CD4-positive, alpha-beta memory T cell (primary cell): ENCODE data around the gene DYRK2. TPM values are rescaled to one million over a fixed set of nuclear protein-coding genes. Genes with fewer than 3 reads are reported as not detected.
A peak's percentile ranks its signal among the peaks of the same experiment; 100 is the strongest.

ENCODE experiments used
- CTCF ChIA-PET: fragments of 350-600 bp; sonication (Branson Sonifier 250); formaldehyde crosslinking; loops from one replicate; lab custom pipeline; 2021; ENCODE audit warnings: inconsistent platforms; ENCODE audit not compliant: partially characterized antibody; lab: Charles Lee
- POLR2A ChIA-PET: fragments of 350-600 bp; sonication (Branson Sonifier 250); formaldehyde crosslinking; loops from one replicate; lab custom pipeline; 2021; ENCODE audit not compliant: partially characterized antibody; lab: Charles Lee
- DNase-seq, 5 donors: peaks; one replicate each; pipeline versions ENCODE4 v3.0.0 to v3.0.0-alpha.2; 2020 to 2022; ENCODE audit warnings: mixed read lengths in 1 of 5
- H3K27ac ChIP-seq: one replicate; pipeline ENCODE4 v1.7.0; 2013; ENCODE audit warnings: low read depth, low read length
- H3K27me3 ChIP-seq: 2 replicates; pipeline ENCODE4 v1.7.0; 2013; ENCODE audit warnings: mild to moderate bottlenecking, low read length, moderate library complexity; ENCODE audit not compliant: insufficient read depth
- H3K36me3 ChIP-seq: 2 replicates; pipeline ENCODE4 v1.7.0; 2013; ENCODE audit warnings: mild to moderate bottlenecking, low read length, moderate library complexity; ENCODE audit not compliant: insufficient read depth
- H3K4me1 ChIP-seq: 2 replicates; pipeline ENCODE4 v1.7.0; 2013; ENCODE audit warnings: mild to moderate bottlenecking, low read length, moderate library complexity; ENCODE audit not compliant: insufficient read depth
- H3K4me3 ChIP-seq, 2 donors: one replicate each; pipeline ENCODE4 v1.7.0; 2013; ENCODE audit warnings: low read length in 2 of 2, mild to moderate bottlenecking in 1 of 2
- H3K9me3 ChIP-seq, 2 donors: one replicate each; pipeline ENCODE4 v1.7.0; 2013; ENCODE audit warnings: low read length in 2 of 2, control low read depth in 1 of 2; ENCODE audit not compliant: control insufficient read depth in 1 of 2
- H3K27ac Mint-ChIP-seq, 7 donors: one replicate each; pipeline ENCODE4 v1.8.0; 2020 to 2021; ENCODE audit warnings: mixed read lengths in 7 of 7, mild to moderate bottlenecking in 6 of 7, inconsistent platforms in 3 of 7, moderate library complexity in 3 of 7
- H3K27me3 Mint-ChIP-seq, 2 donors: one replicate each; pipeline ENCODE4 v1.8.0; 2020 to 2021; ENCODE audit warnings: mixed read lengths in 2 of 2
- H3K36me3 Mint-ChIP-seq, 2 donors: one replicate each; pipeline ENCODE4 v1.8.0; 2020 to 2021; ENCODE audit warnings: mixed read lengths in 2 of 2, inconsistent platforms in 1 of 2, mild to moderate bottlenecking in 1 of 2
- H3K4me1 Mint-ChIP-seq, 4 donors: one replicate each; pipeline ENCODE4 v1.8.0; 2020 to 2021; ENCODE audit warnings: mixed read lengths in 4 of 4, mild to moderate bottlenecking in 1 of 4
- H3K4me3 Mint-ChIP-seq, 8 donors: one replicate each; pipeline ENCODE4 v1.8.0; 2020 to 2021; ENCODE audit warnings: mixed read lengths in 8 of 8, mild to moderate bottlenecking in 7 of 8, moderate library complexity in 6 of 8, inconsistent platforms in 3 of 8
- H3K9me3 Mint-ChIP-seq, 8 donors: one replicate each; pipeline ENCODE4 v1.8.0; 2020 to 2021; ENCODE audit warnings: mixed read lengths in 8 of 8, mild to moderate bottlenecking in 5 of 8, inconsistent platforms in 3 of 8, moderate library complexity in 1 of 8
- intact Hi-C: fragments of 100-400 bp; cut with micrococcal nuclease; formaldehyde crosslinking; loops from one replicate; pipeline ENCODE4 v1.15.1; 2023
- polyA plus RNA-seq, 2 donors: library from polyadenylated mRNA; unstranded; fragments of 300-500 nt; fragmentation: Illumina TruSeq; gene quantifications; one replicate each; pipeline ENCODE4 v1.2.3, GENCODE V29; 2021
- total RNA-seq, 2 experiments: library from RNA; stranded (reverse); gene quantifications; one replicate each; pipeline ENCODE4 v1.2.3, GENCODE V29; 2021

The DYRK2 gene
- total and polyA plus RNA-seq, 4 experiments from 2014 or later, result 30.8 to 170 (median 123) TPM

DNA sequence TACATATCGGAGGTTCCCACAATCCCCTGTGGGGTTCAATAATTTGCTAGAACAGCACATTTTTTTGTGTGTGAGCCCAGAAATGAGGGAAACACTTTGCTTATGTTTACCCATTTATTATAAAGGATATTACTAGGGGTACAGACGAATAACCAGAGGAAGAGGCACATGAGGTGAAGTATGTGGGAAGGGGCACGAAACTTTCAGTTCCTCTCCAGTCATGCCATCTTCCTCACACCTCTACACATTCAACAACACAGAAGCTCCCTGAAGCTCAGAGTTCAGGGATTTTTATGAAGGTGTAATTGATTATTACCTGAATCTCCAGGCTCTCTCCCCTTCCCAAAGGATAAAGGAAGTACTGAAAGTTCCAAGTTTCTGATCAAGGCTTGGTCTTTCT is 30.2 kb upstream of the DYRK2 start:
- no peak for DNase-seq
- no peak overlapping the region for H3K4me3 ChIP-seq
- intact Hi-C loops, result no loop called here
- no peaks in the 10 kb centered on the region for H3K36me3 Mint-ChIP-seq
- no peak overlapping the region for H3K27ac Mint-ChIP-seq
- peaks cover 0 to 6% (median 5%) of the 10 kb centered on the region in 4 donors for H3K4me1 Mint-ChIP-seq
- no peaks in the 10 kb centered on the region for H3K9me3 ChIP-seq
- no peaks in the 10 kb centered on the region for H3K27me3 Mint-ChIP-seq
- POLR2A ChIA-PET, result interaction anchor here (1.0 to 1.7 kb wide), 3 partner anchors 10 to 13 kb away, joined by 3 to 5 read pairs (median 4); no protein-coding TSS in a partner anchor
- CTCF ChIA-PET, result interaction anchor here (1.3 to 1.8 kb wide), 2 partner anchors 11 to 12 kb away, joined by 3 to 6 read pairs; no protein-coding TSS in a partner anchor
- H3K27me3 ChIP-seq, result no peaks in the 10 kb centered on the region
- H3K4me3 Mint-ChIP-seq, result no peak overlapping the region
- H3K36me3 ChIP-seq, result no peaks in the 10 kb centered on the region
- H3K4me1 ChIP-seq, result no peaks in the 10 kb centered on the region
- no peak overlapping the region for H3K27ac ChIP-seq
- H3K9me3 Mint-ChIP-seq, result peaks cover 0 to 1% (median 0%) of the 10 kb centered on the region in 8 donors

DNA sequence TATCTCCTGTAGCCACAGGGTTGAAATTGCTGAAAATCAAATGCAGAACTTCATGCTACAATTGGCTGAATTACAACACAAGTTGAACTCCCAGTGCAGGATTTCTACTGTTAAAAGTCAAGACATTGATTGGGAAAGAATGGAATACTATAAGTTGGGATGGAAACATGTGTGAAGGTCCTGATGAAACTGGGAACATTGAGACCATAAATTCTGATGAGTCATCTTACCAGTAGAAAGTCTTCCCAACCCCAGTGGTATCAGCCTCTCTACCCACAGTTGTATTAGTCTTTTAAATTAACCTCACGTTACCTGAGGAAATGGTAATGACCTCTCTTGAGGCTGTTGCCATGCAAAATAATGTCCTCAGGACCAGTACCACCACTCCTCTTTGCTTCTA is 27.4 kb upstream of the DYRK2 start:
- H3K4me1 Mint-ChIP-seq, result peaks cover 9 to 13% (median 11%) of the 10 kb centered on the region in 4 donors
- no peaks in the 10 kb centered on the region for H3K36me3 Mint-ChIP-seq
- H3K4me3 ChIP-seq, result no peak overlapping the region
- H3K27me3 Mint-ChIP-seq, result no peaks in the 10 kb centered on the region
- no peak overlapping the region for H3K27ac ChIP-seq
- POLR2A ChIA-PET, result interaction anchor here (0.7 kb wide), 1 partner anchor 19 kb away, joined by 3 read pairs; no protein-coding TSS in a partner anchor
- H3K27ac Mint-ChIP-seq, result no peak overlapping the region
- no peaks in the 10 kb centered on the region for H3K9me3 ChIP-seq
- peaks cover 0 to 4% (median 0%) of the 10 kb centered on the region in 8 donors for H3K9me3 Mint-ChIP-seq
- H3K36me3 ChIP-seq, result no peaks in the 10 kb centered on the region
- no peaks in the 10 kb centered on the region for H3K4me1 ChIP-seq
- no peaks in the 10 kb centered on the region for H3K27me3 ChIP-seq
- no peak overlapping the region for H3K4me3 Mint-ChIP-seq
- intact Hi-C loops, result no loop called here
- no peak for DNase-seq
- CTCF ChIA-PET, result no interaction called here

DNA sequence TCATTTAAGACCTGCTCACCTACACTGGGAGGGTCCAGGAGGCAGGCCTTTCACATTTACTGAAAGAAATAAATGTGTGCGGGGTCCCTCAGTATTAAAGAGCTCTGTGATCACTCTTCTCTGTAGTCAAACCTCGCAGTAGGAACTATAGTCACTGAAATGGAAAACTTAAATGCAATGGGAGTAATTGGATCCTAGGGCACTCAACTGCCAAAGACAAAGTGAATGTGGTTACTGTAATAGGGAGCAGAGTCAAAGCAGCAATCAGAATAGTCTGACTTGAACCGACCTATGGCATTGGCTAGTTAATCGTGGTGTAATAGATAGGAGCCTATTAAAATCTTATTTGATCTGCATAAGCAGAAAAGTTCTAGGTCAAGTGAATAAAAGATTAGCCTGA is 26.6 kb upstream of the DYRK2 start:
- intact Hi-C loops, result no loop called here
- H3K27ac ChIP-seq, result no peak overlapping the region
- Mint-ChIP-seq H3K9me3 (peaks cover 0 to 4% (median 0%) of the 10 kb centered on the region in 8 donors), H3K4me3 (no peak overlapping the region), H3K4me1 (peaks cover 14 to 18% (median 14%) of the 10 kb centered on the region in 4 donors), H3K36me3 (no peaks in the 10 kb centered on the region), H3K27ac (no peak overlapping the region), H3K27me3 (no peaks in the 10 kb centered on the region)
- ChIA-PET CTCF (interaction anchor here (1.8 kb wide), 1 partner anchor 41 kb away, joined by 4 read pairs; no protein-coding TSS in a partner anchor), POLR2A (interaction anchor here (0.7 kb wide), 1 partner anchor 19 kb away, joined by 3 read pairs; no protein-coding TSS in a partner anchor)
- peaks cover 3% of the 10 kb centered on the region for H3K4me1 ChIP-seq
- no peaks in the 10 kb centered on the region for H3K27me3 ChIP-seq
- no peak for DNase-seq
- H3K9me3 ChIP-seq, result no peaks in the 10 kb centered on the region
- no peaks in the 10 kb centered on the region for H3K36me3 ChIP-seq
- no peak overlapping the region for H3K4me3 ChIP-seq

DNA sequence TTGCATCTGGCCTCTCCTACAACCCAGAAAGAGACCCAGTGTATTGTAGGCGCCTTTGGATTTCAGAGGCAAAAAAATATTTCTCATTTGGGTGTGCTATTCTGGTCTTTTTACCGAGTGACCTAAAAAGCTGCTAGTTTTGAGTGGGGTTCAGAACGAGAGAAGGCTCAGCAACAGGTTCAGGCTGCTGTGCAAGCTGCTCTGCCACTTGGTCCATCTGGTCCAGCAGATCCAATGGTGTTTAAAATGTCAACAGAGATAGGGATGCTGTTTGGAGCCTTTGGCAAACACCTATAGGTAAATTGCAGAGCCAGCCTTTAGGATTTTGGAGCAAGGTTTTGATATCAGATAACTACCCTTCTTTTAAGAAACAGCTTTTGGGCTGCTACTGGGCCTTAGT is 25.3 kb upstream of the DYRK2 start:
- Histone ChIP-seq H3K4me3 (no peak overlapping the region), H3K27ac (no peak overlapping the region), H3K9me3 (no peaks in the 10 kb centered on the region), H3K4me1 (peaks cover 16% of the 10 kb centered on the region), H3K36me3 (no peaks in the 10 kb centered on the region), H3K27me3 (no peaks in the 10 kb centered on the region)
- intact Hi-C loops, result no loop called here
- no peak overlapping the region for H3K4me3 Mint-ChIP-seq
- no peak overlapping the region for H3K27ac Mint-ChIP-seq
- H3K4me1 Mint-ChIP-seq, result peaks cover 17 to 29% (median 23%) of the 10 kb centered on the region in 4 donors
- DNase-seq, result no peak
- ChIA-PET POLR2A (interaction anchor here (2.1 kb wide), 1 partner anchor 43 kb away, joined by 4 read pairs; no protein-coding TSS in a partner anchor), CTCF (interaction anchor here (1.8 to 2.1 kb wide), 2 partner anchors 42 to 181 kb away, joined by 4 to 5 read pairs; no protein-coding TSS in a partner anchor)
- peaks cover 0 to 4% (median 0%) of the 10 kb centered on the region in 8 donors for H3K9me3 Mint-ChIP-seq
- no peaks in the 10 kb centered on the region for H3K36me3 Mint-ChIP-seq
- no peaks in the 10 kb centered on the region for H3K27me3 Mint-ChIP-seq

DNA sequence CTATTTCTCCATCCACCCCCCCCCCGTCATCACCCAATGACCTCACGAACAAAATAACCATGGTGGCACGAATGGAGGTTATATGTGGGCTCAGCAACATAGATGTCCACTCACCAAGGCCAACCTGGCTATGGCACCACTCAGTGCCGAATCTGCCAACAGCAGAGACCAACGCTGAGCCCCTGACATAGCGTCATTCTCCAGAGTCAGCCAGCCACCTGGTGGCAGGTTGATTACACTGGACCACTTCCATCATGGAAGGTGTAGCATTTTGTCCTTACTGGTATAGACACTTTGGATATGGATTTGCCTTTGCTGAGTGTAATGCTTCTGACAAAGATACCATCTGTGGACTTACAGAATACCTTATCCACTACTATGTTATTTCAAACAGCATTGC is 24.2 kb upstream of the DYRK2 start:
- ChIA-PET POLR2A (interaction anchor here (2.1 to 14.2 kb wide), 2 partner anchors 21 to 44 kb away, joined by 4 to 338 read pairs; partner anchors contain the start of gene DYRK2), CTCF (interaction anchor here (2.1 kb wide), 1 partner anchor 182 kb away, joined by 5 read pairs; no protein-coding TSS in a partner anchor)
- H3K36me3 Mint-ChIP-seq, result no peaks in the 10 kb centered on the region
- Histone ChIP-seq H3K4me1 (peaks cover 26% of the 10 kb centered on the region), H3K36me3 (no peaks in the 10 kb centered on the region), H3K4me3 (no peak overlapping the region), H3K9me3 (no peaks in the 10 kb centered on the region), H3K27ac (no peak overlapping the region), H3K27me3 (no peaks in the 10 kb centered on the region)
- H3K9me3 Mint-ChIP-seq, result peaks cover 0 to 4% (median 0%) of the 10 kb centered on the region in 8 donors
- DNase-seq, result no peak
- H3K27ac Mint-ChIP-seq, result no peak overlapping the region
- no peaks in the 10 kb centered on the region for H3K27me3 Mint-ChIP-seq
- peaks cover 27 to 40% (median 33%) of the 10 kb centered on the region in 4 donors for H3K4me1 Mint-ChIP-seq
- H3K4me3 Mint-ChIP-seq, result no peak overlapping the region
- intact Hi-C loops, result no loop called here

DNA sequence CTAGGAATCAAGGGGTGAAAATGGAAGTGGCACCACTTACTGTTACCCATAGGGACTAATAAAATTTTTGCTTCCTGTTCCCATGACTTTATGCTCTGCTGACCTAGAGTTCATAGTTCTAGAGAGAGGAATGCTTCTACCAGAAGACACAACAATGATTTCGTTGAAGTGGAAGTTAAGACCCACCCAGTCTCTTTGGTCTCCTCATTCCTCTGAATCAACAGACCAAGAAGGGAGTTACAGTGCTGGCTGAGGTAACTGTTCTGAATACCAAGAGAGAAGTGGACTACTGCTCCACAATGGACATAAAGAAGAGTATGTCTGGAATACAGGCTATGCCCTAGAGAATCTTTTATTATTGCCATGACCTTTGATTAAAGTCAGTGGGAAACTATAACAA is 23.5 kb upstream of the DYRK2 start:
- no peak for DNase-seq
- Mint-ChIP-seq H3K27ac (no peak overlapping the region), H3K27me3 (no peaks in the 10 kb centered on the region), H3K4me1 (peaks cover 32 to 47% (median 39%) of the 10 kb centered on the region in 4 donors), H3K9me3 (peaks cover 0 to 4% (median 0%) of the 10 kb centered on the region in 8 donors), H3K4me3 (no peak overlapping the region), H3K36me3 (no peaks in the 10 kb centered on the region)
- Histone ChIP-seq H3K4me1 (peaks cover 33% of the 10 kb centered on the region), H3K36me3 (no peaks in the 10 kb centered on the region), H3K27me3 (no peaks in the 10 kb centered on the region), H3K9me3 (no peaks in the 10 kb centered on the region), H3K27ac (no peak overlapping the region), H3K4me3 (no peak overlapping the region)
- CTCF ChIA-PET, result no interaction called here
- POLR2A ChIA-PET, result interaction anchor here (14.2 kb wide), 1 partner anchor 21 kb away, joined by 338 read pairs; the partner anchor contains the start of gene DYRK2
- intact Hi-C loops, result no loop called here

DNA sequence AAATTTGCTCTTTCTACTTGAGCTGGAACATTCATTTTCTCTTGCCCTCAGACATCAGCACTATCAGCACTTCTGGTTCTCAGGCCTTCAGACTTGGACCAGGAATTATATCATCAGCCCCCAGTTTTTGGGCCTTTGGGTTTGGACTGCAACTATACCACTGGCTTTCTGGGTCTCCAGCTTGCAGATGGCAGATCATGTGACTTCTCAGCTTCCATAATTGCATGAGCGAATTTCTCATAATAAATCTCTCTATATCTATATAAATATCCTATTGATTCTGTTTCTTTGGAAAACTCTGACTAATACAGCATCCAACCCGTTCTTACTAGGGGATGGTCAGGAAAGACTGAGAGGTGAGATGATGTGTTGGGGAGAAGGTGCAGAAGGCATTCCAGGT is 22.4 kb upstream of the DYRK2 start:
- no peaks in the 10 kb centered on the region for H3K36me3 ChIP-seq
- no peak overlapping the region for H3K4me3 ChIP-seq
- H3K27me3 ChIP-seq, result no peaks in the 10 kb centered on the region
- peaks cover 0 to 2% of the 10 kb centered on the region in 2 donors for H3K36me3 Mint-ChIP-seq
- peaks cover 44% of the 10 kb centered on the region for H3K4me1 ChIP-seq
- POLR2A ChIA-PET, result interaction anchor here (1.1 to 14.2 kb wide), 3 partner anchors 11 to 178 kb away, joined by 3 to 338 read pairs (median 3); partner anchors contain the start of gene DYRK2
- peaks cover 0 to 4% (median 0%) of the 10 kb centered on the region in 8 donors for H3K9me3 Mint-ChIP-seq
- no peak overlapping the region for H3K4me3 Mint-ChIP-seq
- DNase-seq, result no peak
- no peaks in the 10 kb centered on the region for H3K27me3 Mint-ChIP-seq
- intact Hi-C loops, result no loop called here
- H3K27ac Mint-ChIP-seq, result peak overlapping the region in 3 of 7 donors; percentile 12 to 64 (median 60)
- no peaks in the 10 kb centered on the region for H3K9me3 ChIP-seq
- no peak overlapping the region for H3K27ac ChIP-seq
- CTCF ChIA-PET, result interaction anchor here (1.4 to 1.6 kb wide), 2 partner anchors 26 to 185 kb away, joined by 3 to 4 read pairs; no protein-coding TSS in a partner anchor
- H3K4me1 Mint-ChIP-seq, result peaks cover 40 to 58% (median 46%) of the 10 kb centered on the region in 4 donors
